Mesothelial cell of epicardium (in vitro differentiated cells): ENCODE measurements around the gene HAPLN3. TPM values are rescaled to one million over a fixed set of nuclear protein-coding genes. Genes with fewer than 3 reads are reported as not detected.
A peak's percentile ranks its signal among the peaks of the same experiment; 100 is the strongest.

ENCODE experiments used
- DNase-seq, 2 experiments: peaks; one replicate each; pipeline ENCODE4 v3.0.0; 2021; ENCODE audit warnings: low spot score in 2 of 2; ENCODE audit not compliant: unreplicated experiment in 2 of 2
- H3K27ac Mint-ChIP-seq: 2 replicates; pipeline ENCODE4 v1.8.0; 2021; ENCODE audit warnings: mixed read lengths
- H3K27me3 Mint-ChIP-seq: 2 replicates; pipeline ENCODE4 v1.8.0; 2021; ENCODE audit warnings: low read depth, mixed read lengths
- H3K36me3 Mint-ChIP-seq: 2 replicates; pipeline ENCODE4 v1.8.0; 2021; ENCODE audit warnings: mixed read lengths
- H3K4me1 Mint-ChIP-seq: 2 replicates; pipeline ENCODE4 v1.8.0; 2021; ENCODE audit warnings: mixed read lengths
- H3K4me3 Mint-ChIP-seq: 2 replicates; pipeline ENCODE4 v1.8.0; 2021; ENCODE audit warnings: mild to moderate bottlenecking, moderate library complexity, mixed read lengths
- H3K9me3 Mint-ChIP-seq: 2 replicates; pipeline ENCODE4 v1.8.0; 2021; ENCODE audit warnings: mixed read lengths
- CTCF ChIP-seq: fragments of 200-600 bp; sonication (generic); IDR thresholded peaks from one replicate; pipeline ENCODE4 v1.5.0; 2021; ENCODE audit warnings: antibody characterized with exemption; ENCODE audit not compliant: unreplicated experiment
- total RNA-seq: library from RNA; stranded (reverse); gene quantifications from 3 replicates; pipeline ENCODE4 v1.2.1, GENCODE V29; 2021

HAPLN3 gene
- total RNA-seq, 1 donor from 2014 or later: 3.9 TPM

GRCh38 chr15:88896333-88897033 lies 1.1 kb upstream of the HAPLN3 start:
- Mint-ChIP-seq H3K27me3 (peaks cover 23% of the 10 kb centered on the region), H3K36me3 (no peaks in the 10 kb centered on the region), H3K9me3 (no peaks in the 10 kb centered on the region), H3K27ac (no peak overlapping the region), H3K4me1 (peaks cover 24% of the 10 kb centered on the region), H3K4me3 (no peak overlapping the region)
- TF ChIP-seq CTCF: no peak
- no peak for DNase-seq

GRCh38 chr15:88894348-88894818 lies 961 bp downstream of the HAPLN3 start:
- H3K27me3 Mint-ChIP-seq: peaks cover 23% of the 10 kb centered on the region
- peak; percentile 58 to 78 for DNase-seq
- H3K4me3 Mint-ChIP-seq: peak overlapping the region; percentile 59
- H3K9me3 Mint-ChIP-seq: no peaks in the 10 kb centered on the region
- no peaks in the 10 kb centered on the region for H3K36me3 Mint-ChIP-seq
- TF ChIP-seq CTCF: peak; percentile 66
- H3K4me1 Mint-ChIP-seq: peaks cover 24% of the 10 kb centered on the region
- no peak overlapping the region for H3K27ac Mint-ChIP-seq

- no peak for DNase-seq
- H3K36me3 Mint-ChIP-seq: no peaks in the 10 kb centered on the region
Observed at GRCh38 chr15:88891540-88892254, 3.6 kb downstream of the HAPLN3 start.

GRCh38 chr15:88890495-88890894 lies 4.8 kb downstream of the HAPLN3 start:
- Mint-ChIP-seq H3K9me3 (no peaks in the 10 kb centered on the region), H3K4me1 (peaks cover 6% of the 10 kb centered on the region), H3K4me3 (no peak overlapping the region), H3K36me3 (no peaks in the 10 kb centered on the region), H3K27me3 (peaks cover 21% of the 10 kb centered on the region), H3K27ac (no peak overlapping the region)
- DNase-seq: no peak
- TF ChIP-seq CTCF: no peak

More at GRCh38 chr15:88891540-88892254, 3.6 kb downstream of the HAPLN3 start:
- H3K27me3 Mint-ChIP-seq: peaks cover 23% of the 10 kb centered on the region
- no peak overlapping the region for H3K4me3 Mint-ChIP-seq
- no peak overlapping the region for H3K27ac Mint-ChIP-seq
- H3K9me3 Mint-ChIP-seq: no peaks in the 10 kb centered on the region
- H3K4me1 Mint-ChIP-seq: peaks cover 12% of the 10 kb centered on the region
- TF ChIP-seq CTCF: no peak

- no peak overlapping the region for H3K27ac Mint-ChIP-seq
- H3K36me3 Mint-ChIP-seq: no peaks in the 10 kb centered on the region
- no peaks in the 10 kb centered on the region for H3K4me1 Mint-ChIP-seq
- H3K27me3 Mint-ChIP-seq: peaks cover 7% of the 10 kb centered on the region
- no peak for TF ChIP-seq CTCF
- no peaks in the 10 kb centered on the region for H3K9me3 Mint-ChIP-seq
- no peak overlapping the region for H3K4me3 Mint-ChIP-seq
- DNase-seq: no peak
Observed at GRCh38 chr15:88888719-88889118, 6.6 kb downstream of the HAPLN3 start.
